ENCODE results near the gene TMEM181.

DNA sequence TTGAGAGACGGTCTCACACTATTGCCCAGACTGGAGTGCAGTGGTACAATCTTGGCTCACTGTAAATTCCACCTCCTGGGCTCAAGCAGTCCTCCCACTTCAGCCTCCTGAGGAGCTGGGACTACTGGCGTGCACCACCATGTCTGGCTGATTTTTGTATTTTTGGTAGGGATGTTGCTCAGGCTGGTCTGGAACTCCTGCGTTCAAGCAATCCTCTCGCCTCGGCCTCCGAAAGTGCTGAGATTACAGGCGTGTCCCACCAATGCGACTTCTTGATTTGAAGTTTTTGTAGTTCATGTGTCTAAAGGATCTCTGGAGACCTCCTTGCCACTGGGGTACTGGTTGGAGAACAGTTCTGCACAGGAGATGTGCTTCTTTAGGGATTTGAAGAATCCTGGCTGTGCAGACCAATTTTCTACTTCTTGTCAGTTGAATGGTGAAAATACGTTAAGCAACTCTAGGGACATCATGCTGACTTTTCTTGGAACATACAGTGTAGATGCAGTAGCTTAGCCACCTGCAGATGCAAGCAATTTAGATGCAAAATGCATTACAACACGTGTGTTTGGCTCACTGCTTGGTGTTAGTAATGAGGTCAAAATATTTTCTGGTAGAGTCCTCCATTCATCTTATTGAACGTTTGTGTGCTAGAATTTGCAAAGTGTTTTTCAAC, 118.2 kb downstream of the TMEM181 start:
- TF ChIP-seq CTCF (conservative IDR thresholded peaks at IDR 0.05; ENCODE audit: low read depth, low read length) = no peak
- TF ChIP-seq EZH2 (IDR thresholded peaks at IDR 0.05; ENCODE audit: borderline replicate concordance, low read depth, low read length, poor library complexity, severe bottlenecking) = no peak
